Calu3 (cell line): Measurements from ENCODE around the gene PLBD2. TPM values are rescaled to one million over a fixed set of nuclear protein-coding genes. Genes with fewer than 3 reads are reported as not detected.

Source experiments
- BruUV-seq: library from RNA; stranded (reverse); fragments of 400-500 nt; replicated peaks from 2 replicates; lab custom pipeline; 2021; lab: Mats Ljungman, UMichigan
- CTCF ChIA-PET: fragments of 300-600 bp; sonication (Branson Sonifier 250); formaldehyde crosslinking; loops from one replicate; lab custom pipeline; 2022; ENCODE audit warnings: antibody characterized with exemption; lab: Charles Lee
- DNase-seq: peaks from one replicate; pipeline ENCODE4 v3.0.0; 2022
- H3K27ac Mint-ChIP-seq: one replicate; pipeline ENCODE4 v1.8.0; 2022; ENCODE audit warnings: mixed read lengths; ENCODE audit not compliant: unreplicated experiment
- H3K27me3 Mint-ChIP-seq: one replicate; pipeline ENCODE4 v1.8.0; 2022; ENCODE audit warnings: mixed read lengths; ENCODE audit not compliant: unreplicated experiment
- H3K36me3 Mint-ChIP-seq: one replicate; pipeline ENCODE4 v1.8.0; 2022; ENCODE audit warnings: mild to moderate bottlenecking, moderate library complexity, mixed read lengths; ENCODE audit not compliant: insufficient read depth, unreplicated experiment
- H3K4me1 Mint-ChIP-seq: one replicate; pipeline ENCODE4 v1.8.0; 2022; ENCODE audit warnings: mild to moderate bottlenecking, low read depth, mixed read lengths; ENCODE audit not compliant: unreplicated experiment
- H3K4me3 Mint-ChIP-seq: one replicate; pipeline ENCODE4 v1.8.0; 2022; ENCODE audit warnings: mild to moderate bottlenecking, low read depth, moderate library complexity, mixed read lengths; ENCODE audit not compliant: unreplicated experiment
- H3K9me3 Mint-ChIP-seq: one replicate; pipeline ENCODE4 v1.8.0; 2022; ENCODE audit warnings: low read depth, mixed read lengths; ENCODE audit not compliant: unreplicated experiment
- intact Hi-C: fragments of 100-400 bp; cut with micrococcal nuclease; formaldehyde crosslinking; loops from one replicate; pipeline ENCODE4 v1.10.0; 2022; ENCODE audit not compliant: unreplicated experiment
- total RNA-seq: library from RNA; stranded (reverse); gene quantifications from 2 replicates; pipeline ENCODE4 v1.2.3, GENCODE V29; 2022
- TF ChIP-seq, protein P1 (sequence below): fragments of 200-600 bp; IDR thresholded peaks from one replicate; pipeline ENCODE4 v1.8.0; 2022; ENCODE audit warnings: antibody characterized with exemption; ENCODE audit not compliant: unreplicated experiment

Gene PLBD2
- total RNA-seq, 1 experiment from 2014 or later = 31.5 TPM

DNA sequence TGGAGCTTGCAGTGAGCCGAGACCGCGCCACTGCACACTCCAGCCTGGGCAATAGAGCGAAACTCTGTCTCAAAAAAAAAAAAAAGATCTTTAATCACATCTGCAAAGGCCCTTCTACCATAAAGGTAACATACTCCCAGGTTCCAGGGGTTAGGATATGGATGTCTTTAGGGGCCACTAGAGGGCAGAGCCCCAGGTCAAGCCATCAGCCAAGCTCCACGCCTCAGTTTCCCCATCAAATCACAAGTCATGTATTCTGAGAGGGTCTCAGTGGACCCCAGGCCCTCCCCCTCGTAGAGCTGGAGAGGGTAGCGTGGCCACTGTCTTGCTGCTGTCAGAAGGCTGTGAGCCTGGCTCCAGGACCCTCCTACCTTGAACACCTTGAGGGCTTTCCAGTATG lies 42.2 kb upstream of the PLBD2 start:
- H3K9me3 Mint-ChIP-seq = no peaks in the 10 kb centered on the region
- no peak overlapping the region for H3K27ac Mint-ChIP-seq
- no TSS peak for BruUV-seq
- no peaks in the 10 kb centered on the region for H3K27me3 Mint-ChIP-seq
- no peaks in the 10 kb centered on the region for H3K4me1 Mint-ChIP-seq
- CTCF ChIA-PET = no interaction called here
- DNase-seq = no peak
- intact Hi-C loops = no loop called here
- no peak overlapping the region for H3K4me3 Mint-ChIP-seq
- TF ChIP-seq, protein P1, sequence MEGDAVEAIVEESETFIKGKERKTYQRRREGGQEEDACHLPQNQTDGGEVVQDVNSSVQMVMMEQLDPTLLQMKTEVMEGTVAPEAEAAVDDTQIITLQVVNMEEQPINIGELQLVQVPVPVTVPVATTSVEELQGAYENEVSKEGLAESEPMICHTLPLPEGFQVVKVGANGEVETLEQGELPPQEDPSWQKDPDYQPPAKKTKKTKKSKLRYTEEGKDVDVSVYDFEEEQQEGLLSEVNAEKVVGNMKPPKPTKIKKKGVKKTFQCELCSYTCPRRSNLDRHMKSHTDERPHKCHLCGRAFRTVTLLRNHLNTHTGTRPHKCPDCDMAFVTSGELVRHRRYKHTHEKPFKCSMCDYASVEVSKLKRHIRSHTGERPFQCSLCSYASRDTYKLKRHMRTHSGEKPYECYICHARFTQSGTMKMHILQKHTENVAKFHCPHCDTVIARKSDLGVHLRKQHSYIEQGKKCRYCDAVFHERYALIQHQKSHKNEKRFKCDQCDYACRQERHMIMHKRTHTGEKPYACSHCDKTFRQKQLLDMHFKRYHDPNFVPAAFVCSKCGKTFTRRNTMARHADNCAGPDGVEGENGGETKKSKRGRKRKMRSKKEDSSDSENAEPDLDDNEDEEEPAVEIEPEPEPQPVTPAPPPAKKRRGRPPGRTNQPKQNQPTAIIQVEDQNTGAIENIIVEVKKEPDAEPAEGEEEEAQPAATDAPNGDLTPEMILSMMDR = no peak
- peaks cover 4% of the 10 kb centered on the region for H3K36me3 Mint-ChIP-seq

DNA sequence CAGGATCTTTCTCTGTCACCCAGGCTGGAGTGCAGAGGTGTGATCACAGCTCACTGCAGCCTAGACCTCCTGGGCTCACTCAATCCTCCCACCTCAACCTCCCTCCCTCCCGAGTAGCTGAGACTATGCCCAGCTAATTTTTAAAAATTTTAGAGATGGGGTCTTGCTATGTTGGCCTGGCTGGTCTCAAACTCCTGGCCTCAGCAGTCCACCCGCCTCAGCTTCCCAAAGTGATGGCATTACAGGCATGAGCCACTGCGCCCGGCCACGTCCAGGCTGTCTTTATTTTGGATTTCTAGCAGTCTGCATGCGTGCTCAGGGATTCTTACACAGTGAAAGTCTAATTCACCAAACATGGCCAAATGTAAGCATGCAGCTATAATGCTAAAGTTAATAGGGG lies 41.3 kb upstream of the PLBD2 start:
- H3K4me3 Mint-ChIP-seq = no peak overlapping the region
- no peak overlapping the region for H3K27ac Mint-ChIP-seq
- H3K36me3 Mint-ChIP-seq = no peaks in the 10 kb centered on the region
- CTCF ChIA-PET = no interaction called here
- intact Hi-C loops = no loop called here
- no peaks in the 10 kb centered on the region for H3K27me3 Mint-ChIP-seq
- no TSS peak for BruUV-seq
- H3K9me3 Mint-ChIP-seq = no peaks in the 10 kb centered on the region
- TF ChIP-seq, protein P1 = no peak
- no peaks in the 10 kb centered on the region for H3K4me1 Mint-ChIP-seq
- DNase-seq = no peak

DNA sequence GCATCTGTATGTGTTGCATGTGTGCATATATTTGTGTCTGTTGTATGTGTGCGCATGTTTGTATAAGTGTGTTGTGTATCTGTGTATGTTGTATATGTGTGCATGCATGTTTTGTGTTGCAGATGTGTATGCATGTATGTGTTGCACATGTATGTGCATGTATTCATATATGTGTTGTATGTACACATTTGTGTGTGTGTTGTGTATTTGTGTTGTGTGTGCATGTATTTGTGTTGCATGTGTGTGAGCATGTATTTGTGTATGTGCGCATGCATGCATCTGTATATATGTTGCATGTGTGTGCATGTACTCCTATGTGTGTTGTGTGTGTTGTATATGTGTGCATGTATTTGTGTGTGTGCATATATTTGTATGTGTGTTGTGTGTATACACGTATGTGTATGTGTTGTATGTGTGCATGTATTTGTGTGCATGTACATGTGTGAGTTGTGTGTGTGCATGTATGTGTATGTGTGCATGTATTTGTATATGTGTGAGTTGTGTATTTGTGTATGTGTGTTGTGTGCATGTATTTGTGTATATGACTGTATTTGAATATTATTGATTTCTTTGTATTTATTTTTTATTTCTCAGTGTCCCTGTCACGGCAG lies 40.2 kb upstream of the PLBD2 start:
- no peaks in the 10 kb centered on the region for H3K4me1 Mint-ChIP-seq
- no peak overlapping the region for H3K4me3 Mint-ChIP-seq
- H3K9me3 Mint-ChIP-seq = no peaks in the 10 kb centered on the region
- DNase-seq = no peak
- CTCF ChIA-PET = no interaction called here
- BruUV-seq = no TSS peak
- no peak overlapping the region for H3K27ac Mint-ChIP-seq
- no peaks in the 10 kb centered on the region for H3K36me3 Mint-ChIP-seq
- no peaks in the 10 kb centered on the region for H3K27me3 Mint-ChIP-seq
- TF ChIP-seq, protein P1 = no peak
- intact Hi-C loops = no loop called here

DNA sequence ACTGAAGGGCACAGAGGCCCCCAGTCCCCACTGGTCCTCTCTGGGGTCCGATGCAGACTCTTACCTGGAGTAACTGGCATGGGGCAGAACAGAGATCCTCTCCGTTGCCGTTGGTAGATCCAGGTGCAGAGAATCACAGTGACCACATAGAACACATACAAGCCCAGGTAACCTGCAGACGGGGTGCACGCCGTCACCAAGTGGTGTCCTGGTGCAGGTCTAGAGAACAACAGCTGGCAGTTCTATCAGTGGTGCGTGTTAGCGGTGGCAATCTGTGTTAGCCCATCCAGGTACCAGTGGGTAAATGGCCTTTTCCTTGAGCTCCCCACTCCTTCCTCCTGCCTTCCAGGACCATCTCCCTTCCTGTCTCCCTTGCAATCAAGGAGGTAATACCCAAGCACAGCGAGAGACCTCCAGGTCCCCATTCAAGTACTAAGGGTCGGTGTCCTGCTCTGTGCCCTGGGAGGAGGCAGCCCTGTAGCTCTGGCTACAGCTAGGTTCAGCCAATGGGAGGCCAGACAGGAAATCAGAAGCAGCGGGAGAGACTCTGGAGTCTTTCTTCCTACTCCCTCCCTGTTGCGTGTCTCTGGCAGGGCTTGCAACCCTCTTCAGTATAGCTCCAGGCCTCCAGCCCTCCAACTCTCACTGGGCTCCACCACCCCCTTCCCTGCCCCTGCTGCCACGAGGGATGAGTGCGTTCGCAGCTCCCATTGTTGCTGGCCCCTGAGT lies 39.3 kb upstream of the PLBD2 start:
- TF ChIP-seq, protein P1 = no peak
- CTCF ChIA-PET = no interaction called here
- intact Hi-C loops = no loop called here
- Mint-ChIP-seq H3K4me1 (no peaks in the 10 kb centered on the region), H3K36me3 (no peaks in the 10 kb centered on the region), H3K4me3 (no peak overlapping the region), H3K9me3 (no peaks in the 10 kb centered on the region), H3K27ac (no peak overlapping the region), H3K27me3 (no peaks in the 10 kb centered on the region)
- DNase-seq = no peak
- BruUV-seq = no TSS peak
